ENCODE measurements around the gene IER3IP1. TPM values are rescaled to one million over a fixed set of nuclear protein-coding genes. Genes with fewer than 3 reads are reported as not detected.

IER3IP1 gene
- total and polyA plus RNA-seq, 2 of the 4 experiments (the other 2 are of a cell fraction): 7.0 to 11.7 TPM

DNA sequence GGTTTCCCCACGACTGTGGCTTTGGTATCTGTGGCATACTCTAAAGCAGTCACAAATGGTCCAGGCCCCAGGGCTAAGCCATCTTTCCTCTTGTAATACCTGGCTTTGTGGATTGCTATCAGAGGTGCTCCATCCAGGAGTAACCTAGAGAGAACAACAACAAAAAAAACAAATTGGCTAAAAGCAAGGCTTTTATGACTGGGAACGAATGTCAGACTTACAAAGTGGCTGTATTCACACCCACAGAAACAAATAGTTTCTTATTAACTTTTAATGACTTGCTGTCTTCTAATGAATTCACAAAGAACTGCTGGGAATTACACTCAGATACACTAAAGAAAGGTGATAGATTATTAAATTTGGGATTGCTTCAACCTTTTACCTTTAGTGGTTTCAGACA is 61.0 kb downstream of the IER3IP1 start:
- Histone ChIP-seq H3K4ac (ENCODE audit: low read depth, low read length) (no peak overlapping the region), H4K5ac (ENCODE audit: low read depth, low read length) (no peak overlapping the region), H2BK120ac (ENCODE audit: low read depth, low read length) (no peak overlapping the region), H3K27me3 (ENCODE audit: control insufficient read depth, insufficient read depth, low read length) (no peaks in the 10 kb centered on the region), H3K79me1 (ENCODE audit: low read depth in 1 of 2, low read length in 2 of 2) (peaks cover 6% of the 10 kb centered on the region in 2 experiments; a peak in 1 of 4 replicates), H3K36me3 (ENCODE audit: control insufficient read depth, insufficient read depth, low read length) (peaks cover 22% of the 10 kb centered on the region), H2BK20ac (ENCODE audit: low read depth, low read length) (no peak overlapping the region), H4K20me1 (ENCODE audit: insufficient read depth, low read length) (0 out of 2 replicates have a peak, but pooled peaks cover 3% of the 10 kb centered on the region), H3K9me1 (ENCODE audit: insufficient read depth, low read length) (no peaks in the 10 kb centered on the region), H4K8ac (ENCODE audit: low read depth in 2 of 2, low read length in 2 of 2) (no peak overlapping the region), H3K4me1 (ENCODE audit: control insufficient read depth, insufficient read depth, low read length) (no peaks in the 10 kb centered on the region), H3K23ac (ENCODE audit: low read depth, low read length) (no peak overlapping the region), H2BK5ac (ENCODE audit: low read depth, low read length, poor library complexity, severe bottlenecking) (no peak overlapping the region), H3K9me3 (ENCODE audit: control insufficient read depth, insufficient read depth, low read length) (no peaks in the 10 kb centered on the region), H3K18ac (ENCODE audit: low read depth, low read length) (no peak overlapping the region), H3K56ac (ENCODE audit: extremely low read depth, insufficient read depth, low read length) (no peak overlapping the region), H4K91ac (ENCODE audit: insufficient read depth, low read depth, low read length) (no peak overlapping the region), H2AFZ (replicated peaks; ENCODE audit: low read length, poor library complexity) (no peak overlapping the region), H3K14ac (replicated peaks; ENCODE audit: low read depth, low read length) (no peak overlapping the region), H2AK9ac (replicated peaks; ENCODE audit: low read depth, low read length, poor library complexity) (no peak overlapping the region), H2BK15ac (ENCODE audit: low read depth, low read length) (no peak overlapping the region), H3K4me3 (ENCODE audit: insufficient read depth, low read depth, low read length) (no peak overlapping the region), H3K4me2 (ENCODE audit: low read depth, low read length) (no peak overlapping the region), H3K27ac (ENCODE audit: insufficient read depth, low read length) (no peak overlapping the region), H2AK5ac (ENCODE audit: low read depth, low read length) (no peak overlapping the region), H3K9ac (ENCODE audit: low read depth, low read length) (no peak overlapping the region)
- WGBS, 2 experiments (ENCODE audit: extremely low coverage in 2 of 2, insufficient read length in 1 of 2): no CpG with 5 or more reads among the region's 2 CpGs
- DNase-seq (no peak), ATAC-seq (ENCODE audit: low read depth) (no peak)
- intact Hi-C loops (cut with micrococcal nuclease) (no loop called here), in situ Hi-C loops (cut with MboI; ENCODE audit: low sequenced_read_pairs) (no loop called here), dilution Hi-C loops (cut with HindIII; ENCODE audit: low sequenced_read_pairs, unreplicated experiment) (no loop called here)
- ChIA-PET CTCF (no interaction called here), POLR2A (ENCODE audit: unreplicated experiment) (no interaction called here)
- BruUV-seq (replicated peaks): no TSS peak
- TF ChIP-seq, protein P1, sequence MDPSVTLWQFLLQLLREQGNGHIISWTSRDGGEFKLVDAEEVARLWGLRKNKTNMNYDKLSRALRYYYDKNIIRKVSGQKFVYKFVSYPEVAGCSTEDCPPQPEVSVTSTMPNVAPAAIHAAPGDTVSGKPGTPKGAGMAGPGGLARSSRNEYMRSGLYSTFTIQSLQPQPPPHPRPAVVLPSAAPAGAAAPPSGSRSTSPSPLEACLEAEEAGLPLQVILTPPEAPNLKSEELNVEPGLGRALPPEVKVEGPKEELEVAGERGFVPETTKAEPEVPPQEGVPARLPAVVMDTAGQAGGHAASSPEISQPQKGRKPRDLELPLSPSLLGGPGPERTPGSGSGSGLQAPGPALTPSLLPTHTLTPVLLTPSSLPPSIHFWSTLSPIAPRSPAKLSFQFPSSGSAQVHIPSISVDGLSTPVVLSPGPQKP (IDR thresholded peaks at IDR 0.05; ENCODE audit: borderline replicate concordance, low read depth, low read length): no peak
- TF ChIP-seq MXI1 (IDR thresholded peaks at IDR 0.05; ENCODE audit: borderline replicate concordance, low read depth, low read length): no peak

Data from IMR-90 (cell line).